GM12875 (cell line): ENCODE data around the gene CNTN5.

ENCODE experiments used
- H3K4me3 ChIP-seq: one replicate; pipeline ENCODE4 v1.5.1; 2011; ENCODE audit warnings: low read depth, low read length, control low read depth
- TF ChIP-seq, protein P1 (sequence below): IDR thresholded peaks from 2 replicates; pipeline ENCODE4 v1.5.1; 2011; ENCODE audit warnings: low read depth, mild to moderate bottlenecking, control low read depth, inconsistent platforms, low read length, moderate library complexity, borderline replicate concordance; ENCODE audit not compliant: insufficient read depth

CNTN5 gene

DNA sequence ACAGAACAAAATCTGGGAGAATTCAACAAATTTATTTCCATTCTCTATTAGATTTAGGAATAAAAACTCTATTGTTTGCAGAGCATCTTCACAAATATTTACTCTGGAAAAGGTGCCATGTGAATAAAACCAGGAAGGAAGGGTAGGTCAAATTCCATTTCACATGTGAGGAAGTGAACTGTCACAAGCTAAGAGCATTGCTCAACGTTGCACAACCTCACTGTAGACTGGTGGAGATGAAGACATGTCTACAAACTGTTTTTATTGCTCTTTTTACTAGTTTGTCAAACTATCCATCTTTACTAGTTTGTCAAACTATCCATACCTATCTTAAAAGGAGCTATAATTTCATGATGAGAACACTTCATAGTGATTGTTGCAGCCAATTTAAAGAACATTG lies 236.4 kb downstream of the CNTN5 start:
- TF ChIP-seq, protein P1, sequence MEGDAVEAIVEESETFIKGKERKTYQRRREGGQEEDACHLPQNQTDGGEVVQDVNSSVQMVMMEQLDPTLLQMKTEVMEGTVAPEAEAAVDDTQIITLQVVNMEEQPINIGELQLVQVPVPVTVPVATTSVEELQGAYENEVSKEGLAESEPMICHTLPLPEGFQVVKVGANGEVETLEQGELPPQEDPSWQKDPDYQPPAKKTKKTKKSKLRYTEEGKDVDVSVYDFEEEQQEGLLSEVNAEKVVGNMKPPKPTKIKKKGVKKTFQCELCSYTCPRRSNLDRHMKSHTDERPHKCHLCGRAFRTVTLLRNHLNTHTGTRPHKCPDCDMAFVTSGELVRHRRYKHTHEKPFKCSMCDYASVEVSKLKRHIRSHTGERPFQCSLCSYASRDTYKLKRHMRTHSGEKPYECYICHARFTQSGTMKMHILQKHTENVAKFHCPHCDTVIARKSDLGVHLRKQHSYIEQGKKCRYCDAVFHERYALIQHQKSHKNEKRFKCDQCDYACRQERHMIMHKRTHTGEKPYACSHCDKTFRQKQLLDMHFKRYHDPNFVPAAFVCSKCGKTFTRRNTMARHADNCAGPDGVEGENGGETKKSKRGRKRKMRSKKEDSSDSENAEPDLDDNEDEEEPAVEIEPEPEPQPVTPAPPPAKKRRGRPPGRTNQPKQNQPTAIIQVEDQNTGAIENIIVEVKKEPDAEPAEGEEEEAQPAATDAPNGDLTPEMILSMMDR: no peak
- H3K4me3 ChIP-seq: no peak overlapping the region

DNA sequence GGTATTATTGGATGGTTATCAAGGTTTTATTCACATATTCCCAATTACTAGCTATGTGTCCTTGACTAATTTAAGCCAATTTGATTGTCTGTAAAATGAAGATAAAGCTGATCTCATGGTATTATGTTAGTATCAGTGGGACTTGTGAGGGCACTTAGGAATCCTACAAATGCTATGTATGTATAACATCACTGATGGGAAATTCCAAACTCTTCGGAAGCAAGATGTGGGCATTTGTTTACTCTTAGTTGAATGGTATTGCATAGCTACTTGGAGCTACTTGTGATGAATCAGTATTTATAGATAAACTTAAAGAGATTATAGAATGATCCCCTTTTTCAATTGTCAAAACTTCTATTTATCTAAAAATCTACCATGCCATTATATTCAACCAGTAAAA lies 239.9 kb downstream of the CNTN5 start:
- TF ChIP-seq, protein P1: no peak
- no peak overlapping the region for H3K4me3 ChIP-seq

DNA sequence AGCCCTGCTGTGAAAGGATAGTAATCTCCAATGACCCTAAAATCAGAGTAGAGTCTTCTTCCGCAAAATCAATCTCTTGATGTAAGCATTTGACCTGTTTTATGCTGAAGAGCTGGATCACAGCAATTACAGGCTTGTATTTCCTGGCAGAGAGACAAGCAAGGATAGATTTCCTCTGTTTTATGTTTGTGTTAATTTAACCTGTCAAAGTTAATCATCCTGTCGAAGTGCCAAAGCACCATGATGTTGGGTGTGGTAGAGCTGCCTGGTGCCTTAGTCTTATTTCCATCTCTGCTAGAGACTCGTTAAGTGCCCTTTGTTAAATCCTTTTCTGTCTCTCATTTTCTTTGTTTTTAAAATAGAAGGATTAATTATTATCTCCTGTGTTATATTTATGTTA lies 248.1 kb downstream of the CNTN5 start:
- no peak overlapping the region for H3K4me3 ChIP-seq
- TF ChIP-seq, protein P1: no peak

DNA sequence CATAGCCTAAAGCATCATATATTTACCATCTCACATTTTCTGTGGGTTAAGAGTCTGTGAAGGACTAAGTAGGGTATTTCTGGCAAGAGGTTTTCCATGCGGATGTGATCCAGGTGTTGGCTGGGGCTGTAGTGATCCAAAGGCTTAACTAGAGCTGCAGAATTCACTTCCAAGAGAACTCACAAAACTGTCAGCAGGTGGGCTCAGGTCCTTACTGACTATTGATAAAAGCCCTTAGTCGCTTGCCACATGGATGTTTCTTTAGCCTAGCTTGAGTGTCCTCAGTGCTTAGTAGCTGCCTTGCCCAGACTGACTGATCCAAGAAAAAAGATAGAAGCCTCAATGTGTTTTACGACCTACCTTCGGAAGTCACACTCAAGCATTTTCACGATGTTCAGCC lies 250.8 kb downstream of the CNTN5 start:
- H3K4me3 ChIP-seq: no peak overlapping the region
- TF ChIP-seq, protein P1: no peak

DNA sequence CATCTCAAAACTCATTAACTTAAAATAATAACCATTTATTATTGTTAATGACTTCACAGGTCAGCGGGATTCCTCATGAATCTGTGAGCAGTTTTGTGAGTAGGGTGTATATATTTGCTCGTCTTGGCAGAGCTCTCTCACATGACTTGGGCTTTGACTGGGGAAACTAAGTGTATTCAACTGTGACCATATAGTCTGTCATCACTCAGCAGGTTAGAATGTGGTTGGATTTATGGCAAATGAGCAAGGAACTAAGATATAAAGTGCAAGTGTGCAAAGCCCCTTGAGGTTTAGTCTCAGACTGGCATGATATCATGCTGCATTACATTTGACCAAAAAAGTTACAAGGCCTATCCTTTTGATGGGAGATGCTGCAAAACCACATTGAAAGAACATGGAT lies 254.8 kb downstream of the CNTN5 start:
- no peak overlapping the region for H3K4me3 ChIP-seq
- TF ChIP-seq, protein P1: no peak

DNA sequence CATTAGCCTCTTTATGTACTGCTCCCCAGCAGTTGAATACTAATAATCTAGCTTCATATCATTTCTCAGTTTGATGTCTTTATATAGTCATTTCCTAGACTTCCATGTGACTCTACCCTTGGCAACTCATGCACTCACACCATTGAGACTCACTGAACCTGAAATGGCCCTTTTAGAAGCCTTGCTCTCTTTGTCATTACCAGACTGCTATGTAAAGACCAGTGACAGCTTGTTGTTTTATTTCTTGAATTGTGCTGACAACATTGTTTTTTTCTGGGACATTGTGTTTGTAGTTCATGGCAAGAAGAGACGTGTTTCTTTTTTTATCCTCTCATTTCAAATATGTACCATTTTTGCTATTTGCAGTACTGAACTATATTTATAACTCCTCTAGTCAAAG lies 256.5 kb downstream of the CNTN5 start:
- TF ChIP-seq, protein P1: no peak
- no peak overlapping the region for H3K4me3 ChIP-seq

DNA sequence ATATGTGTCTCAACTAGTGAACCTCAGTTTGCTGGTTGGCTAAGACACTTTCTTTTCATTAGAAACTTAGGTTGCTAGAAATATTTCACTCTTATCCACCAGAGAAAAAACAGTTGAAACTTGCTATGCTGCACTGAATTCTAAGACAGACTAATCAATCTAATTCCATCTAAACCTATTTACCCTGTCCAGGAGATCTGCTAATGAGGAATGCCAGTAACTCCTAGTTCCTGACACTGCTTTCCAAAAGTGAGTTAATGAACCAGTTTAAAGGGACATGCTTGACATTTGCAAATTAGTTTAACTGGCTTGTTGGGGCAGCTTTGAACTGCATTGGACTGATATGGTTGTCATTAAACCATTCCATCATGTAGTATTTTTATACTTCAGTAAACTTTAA lies 258.5 kb downstream of the CNTN5 start:
- TF ChIP-seq, protein P1: no peak

More for the DNA sequence above, 258.5 kb downstream of the CNTN5 start:
- H3K4me3 ChIP-seq: no peak overlapping the region
